Neuronal stem cell (in vitro differentiated cells): Measurements from ENCODE around the gene TDRD6.

Experiments used
- DNase-seq: peaks from one replicate; pipeline ENCODE4 v3.0.0-alpha.2; 2013; ENCODE audit warnings: low spot score
- H2AFZ ChIP-seq: one replicate; pipeline ENCODE4 v1.6.1; 2013; ENCODE audit warnings: mild to moderate bottlenecking, low read length, inconsistent platforms
- H2AK5ac ChIP-seq: 2 replicates; pipeline ENCODE4 v1.6.1; 2013; ENCODE audit warnings: low read depth, mild to moderate bottlenecking, inconsistent platforms, low read length, moderate library complexity, mixed read lengths
- H2BK120ac ChIP-seq: 2 replicates; pipeline ENCODE4 v1.6.1; 2013; ENCODE audit warnings: low read depth, mild to moderate bottlenecking, inconsistent platforms, low read length, moderate library complexity, mixed read lengths
- H2BK12ac ChIP-seq: one replicate; pipeline ENCODE4 v1.6.1; 2013; ENCODE audit warnings: low read length, inconsistent platforms
- H2BK15ac ChIP-seq: 2 replicates; pipeline ENCODE4 v1.6.1; 2013; ENCODE audit warnings: mild to moderate bottlenecking, low read length, inconsistent platforms, mixed read lengths
- H2BK5ac ChIP-seq: one replicate; pipeline ENCODE4 v1.6.1; 2013; ENCODE audit warnings: inconsistent platforms, mild to moderate bottlenecking, low read length, moderate library complexity
- H3K14ac ChIP-seq: one replicate; pipeline ENCODE4 v1.6.1; 2013; ENCODE audit warnings: low read length, inconsistent platforms
- H3K18ac ChIP-seq: 2 replicates; pipeline ENCODE4 v1.6.1; 2013; ENCODE audit warnings: low read length, inconsistent platforms
- H3K23ac ChIP-seq: 2 replicates; pipeline ENCODE4 v1.6.1; 2013; ENCODE audit warnings: low read depth, mild to moderate bottlenecking, mixed read lengths, low read length, inconsistent platforms; ENCODE audit not compliant: poor library complexity
- H3K27ac ChIP-seq: replicated peaks from 3 replicates; pipeline ENCODE4 v1.5.1; 2013; ENCODE audit warnings: low read length, inconsistent platforms
- H3K27me3 ChIP-seq, 3 experiments: 2 replicates each; pipeline ENCODE4 v1.6.1; 2013; ENCODE audit warnings: low read length in 3 of 3, mild to moderate bottlenecking in 2 of 3, inconsistent platforms in 1 of 3, low read depth in 1 of 3, mixed read lengths in 1 of 3, moderate library complexity in 1 of 3; ENCODE audit not compliant: control insufficient read depth in 3 of 3, insufficient read depth in 3 of 3
- H3K36me3 ChIP-seq, 2 donors: replicated peaks in 1 of 2; 2 replicates each; pipeline ENCODE4 v1.6.1; 2013; ENCODE audit warnings: low read length in 2 of 2; ENCODE audit not compliant: control insufficient read depth in 2 of 2, insufficient read depth in 2 of 2
- H3K4ac ChIP-seq: 2 replicates; pipeline ENCODE4 v1.6.1; 2013; ENCODE audit warnings: inconsistent platforms, mild to moderate bottlenecking, low read length, moderate library complexity
- H3K4me1 ChIP-seq, 2 donors: 1 replicate in 1 of 2; 2 replicates in 1 of 2; pipeline ENCODE4 v1.6.1; 2013; ENCODE audit warnings: low read length in 2 of 2, low read depth in 1 of 2; ENCODE audit not compliant: control insufficient read depth in 2 of 2, insufficient read depth in 1 of 2
- H3K4me2 ChIP-seq: one replicate; pipeline ENCODE4 v1.6.1; 2013; ENCODE audit warnings: mild to moderate bottlenecking, low read length, inconsistent platforms; ENCODE audit not compliant: insufficient read depth, poor library complexity, severe bottlenecking
- H3K4me3 ChIP-seq, 2 donors: 2 replicates each; pipeline ENCODE4 v1.5.1; 2013; ENCODE audit warnings: low read length in 2 of 2, mild to moderate bottlenecking in 2 of 2, inconsistent platforms in 1 of 2, moderate library complexity in 1 of 2
- H3K79me1 ChIP-seq: one replicate; pipeline ENCODE4 v1.6.1; 2013; ENCODE audit warnings: low read depth, mild to moderate bottlenecking, inconsistent platforms, low read length, moderate library complexity
- H3K9ac ChIP-seq: one replicate; pipeline ENCODE4 v1.6.1; 2013; ENCODE audit warnings: mild to moderate bottlenecking, low read depth, low read length, inconsistent platforms; ENCODE audit not compliant: poor library complexity
- H3K9me3 ChIP-seq, 2 donors: replicated peaks in 1 of 2; 2 replicates each; pipeline versions ENCODE3 to v1.6.1; 2013; ENCODE audit warnings: low read length in 2 of 2, mild to moderate bottlenecking in 2 of 2, inconsistent platforms in 1 of 2, low read depth in 1 of 2, mixed read lengths in 1 of 2, moderate library complexity in 1 of 2; ENCODE audit not compliant: control insufficient read depth in 2 of 2, insufficient read depth in 1 of 2
- H4K8ac ChIP-seq: one replicate; pipeline ENCODE4 v1.6.1; 2013; ENCODE audit warnings: low read depth, mild to moderate bottlenecking, inconsistent platforms, low read length, moderate library complexity
- H4K91ac ChIP-seq: one replicate; pipeline ENCODE4 v1.6.1; 2013; ENCODE audit warnings: low read length, low read depth, mild to moderate bottlenecking, inconsistent platforms; ENCODE audit not compliant: poor library complexity
- WGBS, 2 donors: extraction: QIAGEN DNeasy Blood & Tissue Kit; methylation state at CpG; one replicate each; pipeline ENCODE4 v1.1.7; 2013; ENCODE audit warnings: missing lambda C conversion rate in 2 of 2, mixed read lengths in 1 of 2; ENCODE audit not compliant: insufficient read length in 2 of 2, insufficient replicate concordance in 1 of 2; ENCODE audit errors: extremely low coverage in 2 of 2; 5-methylcytosine and 5-hydroxymethylcytosine counted together

The TDRD6 gene

DNA sequence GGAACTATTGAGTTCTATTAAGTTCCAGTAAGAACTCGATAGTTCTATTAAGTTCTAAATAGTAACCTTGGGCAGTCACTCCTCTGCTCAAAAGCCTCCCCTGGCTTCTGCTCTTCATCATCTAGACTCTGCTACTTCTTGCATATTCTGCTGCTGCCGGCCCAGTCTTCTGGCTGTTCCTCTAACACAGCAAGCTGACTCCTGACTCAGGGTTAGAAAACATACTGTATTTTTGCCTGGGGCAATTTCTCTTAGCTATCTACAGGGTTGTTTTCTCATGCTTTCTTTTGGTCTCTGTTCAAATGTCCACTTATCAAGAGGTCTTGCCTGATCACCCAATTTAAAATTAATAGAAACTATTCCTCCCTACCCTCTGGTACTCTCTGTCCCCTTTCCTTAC lies 20.3 kb upstream of the TDRD6 start:
- Histone ChIP-seq H2BK12ac (no peak overlapping the region), H3K27ac (no peak overlapping the region), H3K79me1 (no peaks in the 10 kb centered on the region), H4K91ac (no peak overlapping the region), H3K14ac (no peak overlapping the region), H4K8ac (no peak overlapping the region), H2AFZ (no peak overlapping the region), H3K4me1 (no peaks in the 10 kb centered on the region), H3K4me3 (no peak overlapping the region), H2AK5ac (no peak overlapping the region), H3K18ac (no peak overlapping the region), H2BK5ac (no peak overlapping the region), H3K27me3 (no peaks in the 10 kb centered on the region), H2BK120ac (no peak overlapping the region), H3K36me3 (no peaks in the 10 kb centered on the region), H3K9me3 (no peaks in the 10 kb centered on the region), H3K9ac (no peak overlapping the region), H3K4me2 (no peak overlapping the region), H2BK15ac (no peak overlapping the region), H3K23ac (no peak overlapping the region), H3K4ac (no peak overlapping the region)
- no CpG with 5 or more reads among the region's 2 CpGs for WGBS, 2 donors
- no peak for DNase-seq

DNA sequence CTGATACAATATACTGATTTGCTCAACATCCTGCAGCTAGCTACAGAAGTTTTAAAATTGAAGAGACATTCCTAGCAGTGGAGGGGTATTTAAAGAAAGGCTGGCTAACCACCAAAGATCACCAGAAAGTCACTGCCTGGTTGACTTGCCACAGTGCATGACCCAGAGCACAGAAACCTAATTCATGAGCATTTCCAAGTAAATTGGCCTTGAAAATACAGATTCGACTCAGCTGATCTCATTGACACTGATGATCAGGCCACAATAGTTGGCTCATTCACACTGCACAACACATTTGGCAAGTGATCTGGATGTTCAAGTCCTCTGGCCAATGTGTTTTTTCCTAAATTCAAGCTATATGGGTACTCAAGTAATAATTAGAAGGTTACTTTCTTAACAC lies 13.3 kb upstream of the TDRD6 start:
- H3K14ac ChIP-seq = no peak overlapping the region
- no peaks in the 10 kb centered on the region for H3K36me3 ChIP-seq
- no peaks in the 10 kb centered on the region for H3K4me1 ChIP-seq
- no peak for DNase-seq
- no peaks in the 10 kb centered on the region for H3K9me3 ChIP-seq
- no peak overlapping the region for H3K4me2 ChIP-seq
- H2BK15ac ChIP-seq = no peak overlapping the region
- no peak overlapping the region for H2BK5ac ChIP-seq
- no peak overlapping the region for H3K23ac ChIP-seq
- H4K8ac ChIP-seq = no peak overlapping the region
- no peak overlapping the region for H3K4me3 ChIP-seq
- WGBS, 2 donors = no CpG with 5 or more reads among the region's 1 CpG
- H3K9ac ChIP-seq = no peak overlapping the region
- no peaks in the 10 kb centered on the region for H3K27me3 ChIP-seq
- no peaks in the 10 kb centered on the region for H3K79me1 ChIP-seq
- H2BK12ac ChIP-seq = no peak overlapping the region
- H3K18ac ChIP-seq = no peak overlapping the region
- H3K4ac ChIP-seq = no peak overlapping the region
- no peak overlapping the region for H2AFZ ChIP-seq
- H4K91ac ChIP-seq = no peak overlapping the region
- H3K27ac ChIP-seq = no peak overlapping the region
- no peak overlapping the region for H2BK120ac ChIP-seq
- H2AK5ac ChIP-seq = no peak overlapping the region

GRCh38 chr6:46676604-46677313 lies 10.9 kb upstream of the TDRD6 start:
- H4K91ac ChIP-seq = no peak overlapping the region
- H3K18ac ChIP-seq = no peak overlapping the region
- no peaks in the 10 kb centered on the region for H3K79me1 ChIP-seq
- H3K4me2 ChIP-seq = no peak overlapping the region
- H2BK5ac ChIP-seq = no peak overlapping the region
- H3K23ac ChIP-seq = no peak overlapping the region
- WGBS, 2 donors = no CpG with 5 or more reads among the region's 6 CpGs
- no peak overlapping the region for H2BK120ac ChIP-seq
- no peaks in the 10 kb centered on the region for H3K4me1 ChIP-seq
- H3K9me3 ChIP-seq = no peaks in the 10 kb centered on the region
- no peak overlapping the region for H2AK5ac ChIP-seq
- H2BK12ac ChIP-seq = no peak overlapping the region
- H2BK15ac ChIP-seq = no peak overlapping the region
- H3K9ac ChIP-seq = no peak overlapping the region
- DNase-seq = no peak
- no peak overlapping the region for H3K14ac ChIP-seq
- no peak overlapping the region for H4K8ac ChIP-seq
- H3K36me3 ChIP-seq = no peaks in the 10 kb centered on the region
- H3K27ac ChIP-seq = no peak overlapping the region
- no peak overlapping the region for H2AFZ ChIP-seq
- no peak overlapping the region for H3K4me3 ChIP-seq
- no peak overlapping the region for H3K4ac ChIP-seq
- no peaks in the 10 kb centered on the region for H3K27me3 ChIP-seq

DNA sequence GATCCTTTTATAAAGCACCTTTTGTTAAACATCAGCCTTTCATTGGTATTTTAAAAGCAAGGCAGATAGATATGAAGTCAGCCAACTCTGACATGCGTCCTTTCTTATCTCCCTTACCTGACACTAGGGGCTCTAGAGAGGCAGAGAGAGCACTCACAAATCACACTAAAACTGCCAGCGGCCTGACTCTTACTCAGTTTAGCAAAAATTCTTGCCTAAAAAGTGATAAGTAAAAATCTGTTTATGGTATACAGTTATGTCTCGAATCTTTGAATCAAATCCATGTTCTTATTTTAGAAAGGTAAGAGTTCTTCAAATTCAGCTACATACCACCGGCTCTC lies 10.4 kb upstream of the TDRD6 start:
- H2AK5ac ChIP-seq = no peak overlapping the region
- H3K18ac ChIP-seq = no peak overlapping the region
- no peak overlapping the region for H4K91ac ChIP-seq
- H3K23ac ChIP-seq = no peak overlapping the region
- H3K4ac ChIP-seq = no peak overlapping the region
- H3K9me3 ChIP-seq = no peaks in the 10 kb centered on the region
- no peak overlapping the region for H3K9ac ChIP-seq
- no peaks in the 10 kb centered on the region for H3K36me3 ChIP-seq
- H3K79me1 ChIP-seq = no peaks in the 10 kb centered on the region
- no peak overlapping the region for H2AFZ ChIP-seq
- H2BK15ac ChIP-seq = no peak overlapping the region
- H2BK120ac ChIP-seq = no peak overlapping the region
- H3K27ac ChIP-seq = no peak overlapping the region
- no peak overlapping the region for H3K4me3 ChIP-seq
- H2BK12ac ChIP-seq = no peak overlapping the region
- H2BK5ac ChIP-seq = no peak overlapping the region
- H3K4me1 ChIP-seq = no peaks in the 10 kb centered on the region
- no peaks in the 10 kb centered on the region for H3K27me3 ChIP-seq
- no peak overlapping the region for H4K8ac ChIP-seq
- H3K14ac ChIP-seq = no peak overlapping the region
- no peak overlapping the region for H3K4me2 ChIP-seq
- WGBS, 2 donors = no CpG with 5 or more reads among the region's 4 CpGs
- DNase-seq = no peak
